GM12892 (cell line): Measurements from ENCODE around the gene CFL1.

Source experiments
- DNase-seq: peaks from one replicate; pipeline ENCODE4 v3.0.0; 2011; ENCODE audit not compliant: insufficient read length
- FAIRE-seq: peaks from 2 replicates; lab custom pipeline; 2011; peaks lifted over from hg19 to GRCh38; lab: Jason Lieb, UNC
- POLR2A ChIP-seq: IDR thresholded peaks from 2 replicates; pipeline ENCODE4 v1.6.1; 2011; ENCODE audit warnings: low read depth, low read length, control low read depth
- POLR2AphosphoS5 ChIP-seq: IDR thresholded peaks from 2 replicates; pipeline ENCODE4 v1.6.1; 2011; ENCODE audit warnings: low read depth, low read length, control low read depth
- TAF1 ChIP-seq: IDR thresholded peaks from 2 replicates; pipeline ENCODE4 v1.6.1; 2011; ENCODE audit warnings: low read depth, mild to moderate bottlenecking, control low read depth, low read length, borderline replicate concordance

Gene CFL1

DNA sequence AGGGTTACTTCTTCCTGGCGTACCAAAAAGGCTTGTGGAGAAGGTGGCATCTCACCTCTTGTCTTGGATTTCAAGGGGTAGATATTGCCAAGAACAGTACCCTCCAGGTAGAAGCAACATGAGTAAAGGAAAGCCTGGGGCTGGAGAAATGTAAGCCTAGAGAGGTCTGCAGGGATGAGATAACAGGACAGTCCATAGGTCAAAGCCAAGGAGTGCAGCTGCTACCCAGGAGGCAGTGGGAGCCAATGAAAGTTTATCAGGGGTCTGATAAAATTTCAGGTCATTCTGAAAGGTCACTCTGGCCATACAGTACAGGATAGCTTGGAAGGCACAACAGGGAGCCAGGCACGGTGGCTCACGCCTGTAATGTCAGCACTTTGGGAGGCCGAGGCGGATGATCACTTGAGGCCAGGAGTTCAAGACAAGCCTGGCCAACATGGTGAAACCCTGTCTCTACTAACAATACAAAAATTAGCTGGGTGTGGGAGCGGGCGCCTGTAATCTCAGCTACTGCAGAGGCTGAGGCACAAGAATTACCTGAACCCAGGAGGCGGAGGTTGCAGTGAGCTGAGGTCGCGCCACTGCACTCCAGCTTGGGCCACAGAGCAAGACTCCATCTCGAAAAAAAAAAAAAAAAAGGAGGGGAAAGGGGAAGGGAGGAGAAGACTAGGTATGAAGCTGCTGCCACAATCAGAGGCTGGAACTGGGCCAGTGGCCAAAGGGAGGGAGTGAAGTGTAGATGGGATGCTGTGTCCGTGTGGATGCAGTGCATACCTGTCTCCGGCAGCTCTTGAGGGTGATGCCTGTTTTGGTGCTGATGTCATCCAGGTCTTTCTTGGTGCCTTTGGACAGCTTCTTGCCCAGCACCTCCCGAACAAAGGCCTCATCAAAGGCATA, 29.1 kb upstream of the CFL1 start:
- TF ChIP-seq POLR2AphosphoS5: no peak
- TF ChIP-seq POLR2A: no peak
- no peak for FAIRE-seq
- DNase-seq: no peak

DNA sequence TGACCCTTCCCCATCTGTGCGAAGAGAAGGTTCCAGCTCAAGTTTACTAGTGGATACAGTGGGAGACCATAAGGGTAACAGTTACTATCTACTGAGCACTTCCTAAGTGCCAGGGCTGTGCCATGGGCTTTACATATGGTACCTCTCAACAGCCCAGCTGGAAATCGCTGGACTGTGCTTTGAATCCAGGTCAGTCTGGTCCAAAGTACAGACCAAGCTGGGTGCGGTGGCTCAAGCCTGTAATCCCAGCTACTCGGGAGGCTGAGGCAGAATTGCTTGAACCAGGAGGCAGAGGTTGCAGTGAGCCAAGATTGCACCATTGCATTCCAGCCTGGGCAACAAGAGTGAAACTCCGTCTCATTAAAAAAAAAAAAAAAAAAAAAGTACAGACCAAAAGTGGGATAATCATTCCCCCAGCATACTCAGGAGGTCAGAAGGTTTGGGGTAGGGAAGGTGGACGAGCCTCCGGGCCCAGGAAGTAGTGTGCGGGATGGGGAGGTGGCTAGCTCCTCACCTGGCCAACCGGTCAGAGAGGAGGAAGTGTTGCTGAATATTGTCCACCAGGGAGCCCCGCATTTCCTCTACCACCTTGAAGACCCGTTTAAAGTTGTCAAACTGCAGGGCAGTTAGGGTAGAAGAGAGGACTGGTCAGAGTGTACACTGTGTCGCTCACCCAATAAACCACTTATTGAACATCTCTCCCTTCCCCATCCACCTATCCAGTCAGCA, 28.0 kb upstream of the CFL1 start:
- DNase-seq (no peak), FAIRE-seq (no peak)
- no peak for TF ChIP-seq POLR2A
- no peak for TF ChIP-seq TAF1
- TF ChIP-seq POLR2AphosphoS5: no peak

DNA sequence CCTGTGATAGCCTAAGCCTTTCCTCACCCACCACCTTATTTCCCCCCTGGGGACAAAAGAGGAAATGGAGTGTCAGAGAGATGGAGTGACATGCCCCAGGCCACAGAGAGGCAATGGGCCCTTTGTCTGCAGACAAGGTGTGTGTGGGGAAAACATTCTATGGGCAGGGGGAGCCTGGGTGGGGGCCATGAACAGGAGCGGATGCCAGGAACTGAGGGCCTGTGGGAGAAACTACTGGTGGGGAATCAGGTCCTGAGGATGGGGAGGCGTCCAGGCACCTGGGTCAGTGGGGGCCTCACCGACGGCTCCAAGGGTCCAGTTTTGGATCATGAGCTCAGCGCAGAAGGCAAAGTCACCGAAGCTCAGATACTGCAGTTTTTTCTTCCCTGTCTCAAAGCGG, 27.3 kb upstream of the CFL1 start:
- TF ChIP-seq POLR2AphosphoS5 (no peak), POLR2A (no peak), TAF1 (no peak)
- no peak for FAIRE-seq

DNA sequence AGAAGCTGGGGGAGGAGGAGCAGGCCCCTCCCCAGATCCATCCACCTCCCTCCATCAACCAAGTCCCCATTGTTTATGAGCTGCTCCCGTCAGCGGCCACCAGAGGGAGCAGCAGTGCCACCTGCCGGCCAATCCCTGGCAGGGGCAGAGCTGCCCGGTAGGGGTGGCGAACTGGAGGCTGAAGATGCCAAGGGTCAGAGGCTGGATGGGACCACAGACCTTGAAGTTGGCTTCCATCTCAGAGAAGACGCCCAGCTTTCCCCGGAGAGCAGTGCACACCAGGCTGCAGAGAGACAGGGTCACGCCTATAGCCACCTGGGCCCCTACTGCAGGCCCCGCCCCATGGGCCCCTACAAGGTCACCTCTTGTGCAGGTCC, 26.7 kb upstream of the CFL1 start:
- peak; percentile 92 for DNase-seq
- peak; percentile 99 for FAIRE-seq
- TF ChIP-seq POLR2AphosphoS5 (no peak), TAF1 (no peak), POLR2A (no peak)

More for the DNA sequence above, 27.3 kb upstream of the CFL1 start:
- DNase-seq: no peak

DNA sequence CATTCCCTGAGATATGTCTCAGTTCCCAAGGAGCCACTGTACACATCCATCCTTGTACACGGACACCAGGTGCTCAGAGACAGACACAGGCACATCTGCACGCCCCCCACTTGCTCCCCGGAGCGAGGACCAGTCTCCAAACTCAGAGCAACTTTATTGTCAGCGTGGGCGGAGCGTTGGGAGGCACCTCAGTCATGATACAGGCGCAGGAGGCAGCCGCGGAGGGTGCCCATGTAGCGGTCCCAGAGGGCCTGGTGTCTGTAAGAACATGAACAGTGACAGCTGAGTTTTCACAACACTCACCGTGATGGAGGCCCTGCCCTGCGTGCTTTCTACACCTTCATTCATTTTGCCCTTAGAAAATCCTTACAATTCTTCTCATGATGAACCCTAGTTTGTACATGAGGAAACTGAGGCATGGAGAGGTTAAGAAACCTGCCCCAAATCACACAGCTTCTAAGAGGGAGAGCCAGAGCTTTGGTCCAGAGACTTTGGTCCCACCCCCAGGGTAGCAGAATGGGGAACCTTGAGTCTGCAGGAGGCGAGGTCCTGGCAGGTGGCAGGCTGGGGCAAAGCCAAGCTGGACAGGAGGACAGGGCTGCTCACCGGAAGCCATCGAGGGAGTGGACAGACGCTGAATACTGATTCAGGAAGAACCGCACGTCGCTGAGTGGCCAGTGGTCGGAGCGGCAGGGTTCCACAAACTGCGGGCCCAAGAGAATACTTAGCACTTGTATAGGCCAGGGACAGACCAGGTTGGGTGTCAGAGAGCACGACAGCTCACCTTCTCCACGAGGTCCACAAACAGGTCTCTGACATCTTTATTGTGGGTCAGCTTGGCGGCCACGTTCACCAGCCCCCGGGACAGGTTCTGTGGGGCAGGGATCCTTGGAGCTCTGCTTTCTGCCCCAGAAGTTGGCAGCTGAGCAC, 26.1 kb upstream of the CFL1 start:
- no peak for FAIRE-seq
- no peak for DNase-seq
- TF ChIP-seq POLR2A (no peak), TAF1 (no peak), POLR2AphosphoS5 (no peak)

DNA sequence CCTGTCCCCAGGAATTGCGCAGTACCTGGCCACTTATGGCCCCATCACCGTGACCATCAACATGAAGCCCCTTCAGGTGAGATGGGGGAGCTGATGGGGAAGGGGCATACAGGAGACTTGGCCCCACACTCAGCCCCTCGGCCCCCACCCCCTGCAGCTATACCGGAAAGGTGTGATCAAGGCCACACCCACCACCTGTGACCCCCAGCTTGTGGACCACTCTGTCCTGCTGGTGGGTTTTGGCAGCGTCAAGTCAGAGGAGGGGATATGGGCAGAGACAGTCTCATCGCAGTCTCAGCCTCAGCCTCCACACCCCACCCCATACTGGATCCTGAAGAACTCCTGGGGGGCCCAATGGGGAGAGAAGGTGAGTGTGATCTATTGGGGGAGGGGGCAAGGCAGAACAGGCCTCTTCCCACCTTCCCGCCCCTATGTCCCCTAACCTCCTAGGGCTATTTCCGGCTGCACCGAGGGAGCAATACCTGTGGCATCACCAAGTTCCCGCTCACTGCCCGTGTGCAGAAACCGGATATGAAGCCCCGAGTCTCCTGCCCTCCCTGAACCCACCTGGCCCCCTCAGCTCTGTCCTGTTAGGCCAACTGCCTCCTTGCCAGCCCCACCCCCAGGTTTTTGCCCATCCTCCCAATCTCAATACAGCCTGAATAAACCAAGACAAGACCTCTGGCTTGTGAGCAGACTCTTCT, 25.2 kb upstream of the CFL1 start:
- no peak for DNase-seq
- no peak for FAIRE-seq
- no peak for TF ChIP-seq POLR2AphosphoS5
- TF ChIP-seq TAF1: no peak

DNA sequence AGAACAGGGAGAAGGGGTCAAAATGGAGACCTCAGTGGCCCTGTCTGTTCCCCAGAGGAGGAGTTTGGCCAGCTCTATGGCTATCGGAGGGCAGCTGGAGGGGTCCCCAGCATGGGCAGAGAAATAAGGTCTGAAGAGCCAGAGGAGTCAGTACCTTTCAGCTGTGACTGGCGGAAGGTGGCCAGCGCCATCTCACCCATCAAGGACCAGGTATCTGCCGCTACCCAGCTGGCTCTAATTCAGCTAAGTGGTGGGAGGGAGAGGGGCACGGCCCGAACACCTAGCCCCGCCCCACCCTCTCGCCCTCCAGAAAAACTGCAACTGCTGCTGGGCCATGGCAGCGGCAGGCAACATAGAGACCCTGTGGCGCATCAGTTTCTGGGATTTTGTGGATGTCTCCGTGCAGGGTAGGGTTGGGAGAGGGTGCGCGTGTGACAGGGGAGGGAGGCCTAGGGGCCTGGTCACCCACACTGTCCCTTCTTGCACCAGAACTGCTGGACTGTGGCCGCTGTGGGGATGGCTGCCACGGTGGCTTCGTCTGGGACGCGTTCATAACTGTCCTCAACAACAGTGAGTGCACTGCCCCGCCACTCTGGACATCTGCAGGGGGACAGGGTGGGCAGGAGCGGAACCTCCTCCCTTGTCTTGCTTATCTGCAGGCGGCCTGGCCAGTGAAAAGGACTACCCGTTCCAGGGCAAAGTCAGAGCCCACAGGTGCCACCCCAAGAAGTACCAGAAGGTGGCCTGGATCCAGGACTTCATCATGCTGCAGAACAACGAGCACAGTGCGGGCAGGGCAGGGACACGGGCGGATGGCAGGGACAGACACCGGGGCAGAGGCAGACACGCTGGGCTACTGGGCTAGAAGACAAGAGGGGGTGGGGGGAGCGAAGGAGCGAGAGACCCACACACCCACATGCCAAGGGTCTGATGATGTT, 24.4 kb upstream of the CFL1 start:
- no peak for TF ChIP-seq POLR2AphosphoS5
- FAIRE-seq (no peak), DNase-seq (no peak)

DNA sequence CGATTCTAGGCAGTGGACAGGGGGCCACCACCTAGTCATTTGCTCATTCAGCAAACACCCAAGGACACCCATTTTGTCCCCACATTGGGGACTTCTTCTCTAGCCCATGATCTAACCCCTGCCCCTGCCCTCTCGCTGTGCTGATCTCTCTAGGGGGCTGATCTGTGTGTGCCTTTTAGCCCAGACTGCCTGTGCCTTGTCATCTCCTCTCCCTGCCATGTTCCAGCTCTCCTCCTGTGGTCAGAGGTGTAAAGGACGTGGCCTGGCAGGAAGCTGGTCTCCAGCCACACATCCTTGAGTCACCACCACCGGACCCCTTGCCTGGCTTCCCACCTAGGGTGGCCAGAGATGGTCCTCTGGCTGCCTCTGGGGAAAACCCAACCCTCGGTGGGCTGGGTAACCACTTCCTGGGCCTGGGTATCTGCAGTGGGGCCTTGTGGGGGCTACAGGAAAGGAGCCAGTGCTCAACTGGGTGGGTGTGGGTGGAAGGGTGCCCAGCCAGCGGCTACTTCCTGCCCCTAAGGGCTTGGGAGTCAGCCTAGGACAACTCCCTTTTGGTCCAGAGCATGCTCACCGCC, 23.0 kb upstream of the CFL1 start:
- FAIRE-seq: no peak
- DNase-seq: no peak
- no peak for TF ChIP-seq TAF1
- no peak for TF ChIP-seq POLR2AphosphoS5
- TF ChIP-seq POLR2A: no peak; the same call in 1 of the 2 replicates

DNA sequence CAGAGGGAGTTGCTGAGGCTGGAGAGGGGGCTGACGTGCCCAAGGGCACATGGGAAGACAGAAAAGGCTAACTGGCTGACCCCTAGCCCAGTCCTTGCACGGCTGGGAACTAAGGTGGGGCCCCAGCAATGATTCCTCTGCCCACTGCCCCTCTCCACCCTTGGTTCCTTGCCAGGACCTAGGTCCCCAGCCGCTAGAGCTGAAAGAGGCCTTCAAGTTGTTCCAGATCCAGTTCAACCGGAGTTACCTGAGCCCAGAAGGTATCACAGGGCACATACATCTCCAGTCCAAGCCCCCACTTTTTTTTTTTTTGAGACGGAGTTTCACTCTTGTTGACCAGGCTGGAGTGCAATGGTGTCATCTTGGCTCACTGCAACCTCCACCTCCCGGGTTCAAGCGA, 22.0 kb upstream of the CFL1 start:
- no peak for FAIRE-seq
- TF ChIP-seq POLR2A (no peak), POLR2AphosphoS5 (no peak), TAF1 (no peak)
- no peak for DNase-seq
